ENCODE data around the gene CLDN12.

- TF ChIP-seq CTCF (conservative IDR thresholded peaks at IDR 0.05) = no peak
- no peak for TF ChIP-seq EZH2 (IDR thresholded peaks at IDR 0.05; ENCODE audit: low read depth)
These were observed 8.2 kb downstream of the CLDN12 start for GRCh38 chr7:90411510-90411909.
